HUDEP-2 (cell line): ENCODE measurements around the gene DNAH1.
A peak's percentile ranks its signal among the peaks of the same experiment; 100 is the strongest.
"Not testable (repeated sequence)": the region's sequence is repeated elsewhere in the genome, so short reads cannot be mapped to it uniquely, and the experiment has no call there.

Experiments
- DNase-seq, 76 experiments: peaks; one replicate each; lab custom pipeline; 2025; ENCODE audit not compliant: unreplicated experiment in 76 of 76; lab: John Stamatoyannopoulos, UW

Gene DNAH1

GRCh38 chr3:52331091-52331490 lies 15.0 kb downstream of the DNAH1 start:
- DNase-seq = no peak

DNA sequence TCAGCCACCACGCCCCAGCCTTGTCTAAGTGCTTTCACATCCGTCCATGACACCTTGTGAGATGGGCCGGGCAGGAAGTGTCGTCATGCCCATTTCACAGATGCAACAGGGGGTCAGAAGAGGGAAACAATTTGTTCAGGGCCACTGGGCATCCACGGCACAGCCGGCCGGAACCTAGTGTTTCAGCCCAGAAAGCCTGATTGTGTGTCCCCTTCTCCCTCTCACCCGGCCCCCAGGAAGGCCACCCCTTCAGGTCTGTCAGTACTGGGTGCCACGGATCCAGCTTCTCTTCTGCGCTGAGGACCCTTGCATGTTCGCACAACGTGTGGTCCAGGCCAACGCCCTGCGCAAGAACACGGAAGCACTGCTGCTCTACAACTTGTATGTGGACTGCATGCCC lies 15.8 kb downstream of the DNAH1 start:
- DNase-seq = no peak

DNA sequence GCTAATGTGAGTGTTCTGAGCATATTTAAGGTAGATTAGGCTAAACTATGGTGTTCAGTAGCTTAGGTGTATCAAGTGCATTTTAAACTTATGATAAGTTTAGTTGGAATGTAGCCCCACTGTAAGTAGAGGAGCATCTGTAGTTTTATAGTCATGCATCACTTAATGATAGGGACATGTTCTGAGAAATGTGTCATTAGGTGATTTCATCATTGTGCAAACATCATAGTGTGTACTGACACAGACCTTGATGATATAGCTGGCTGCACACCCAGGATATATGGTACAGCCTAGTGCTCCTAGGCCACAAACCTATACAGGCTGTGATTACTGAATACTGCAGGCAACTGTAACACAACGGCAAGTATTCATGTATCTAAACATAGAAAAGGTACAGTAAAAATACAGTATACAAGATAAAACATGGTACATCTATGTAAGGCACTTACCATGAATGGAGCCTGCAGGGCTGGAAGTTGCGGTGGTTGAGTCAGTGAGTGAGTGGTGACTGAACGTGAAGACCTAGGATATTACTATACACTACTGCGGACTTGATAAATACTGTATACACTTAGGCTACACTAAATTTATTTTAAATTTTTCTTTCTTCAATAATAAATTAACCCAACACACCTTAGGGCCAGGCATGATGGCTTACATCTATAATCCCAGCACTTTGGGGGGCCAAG lies 17.9 kb downstream of the DNAH1 start:
- DNase-seq = no peak

- DNase-seq = not testable (repeated sequence)
Measured at GRCh38 chr3:52338131-52338530, 22.0 kb downstream of the DNAH1 start.

DNA sequence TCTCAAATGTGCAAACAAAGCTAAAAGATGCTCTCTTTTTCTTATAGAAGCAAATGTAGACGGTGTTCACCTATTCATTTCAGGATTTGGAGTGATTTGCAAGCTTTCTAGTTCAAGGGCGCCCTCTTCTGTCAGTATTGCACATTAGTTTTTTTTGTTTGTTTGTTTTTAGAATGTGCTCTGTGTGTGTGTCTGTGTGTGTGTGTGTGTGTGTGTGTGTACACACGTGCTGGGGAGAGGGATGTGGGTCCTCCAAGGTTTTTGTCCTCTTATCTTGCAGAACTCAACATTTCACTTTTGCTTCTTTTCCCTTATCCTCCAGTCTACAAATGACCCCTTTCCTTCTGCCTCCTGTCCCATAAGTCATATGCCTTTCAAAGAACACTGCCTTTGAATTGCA lies 23.5 kb downstream of the DNAH1 start:
- DNase-seq = peak in 59 of 76 experiments; percentile 7 to 76 (median 33)

DNA sequence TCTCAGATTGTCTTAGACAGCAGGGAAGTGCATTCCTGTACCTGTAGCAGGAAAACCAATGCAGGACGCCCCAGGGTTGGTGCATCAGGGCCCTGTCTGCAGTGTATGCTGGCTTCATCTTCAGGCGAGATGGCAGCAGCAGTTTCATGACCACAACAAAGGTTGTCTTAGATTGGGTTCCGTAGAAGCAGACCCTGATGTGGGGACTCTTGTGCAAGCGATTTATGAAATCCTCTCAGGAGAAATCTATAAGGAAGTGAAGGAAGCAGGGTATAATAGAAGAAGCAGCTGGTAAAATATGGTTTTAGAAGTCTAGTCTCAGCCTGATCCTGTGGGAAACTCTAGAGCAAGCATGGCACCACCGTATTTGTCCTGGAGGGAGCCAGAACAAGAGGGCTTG lies 25.0 kb downstream of the DNAH1 start:
- DNase-seq = no peak

GRCh38 chr3:52343946-52344600 lies 28.0 kb downstream of the DNAH1 start:
- DNase-seq = no peak

- no peak for DNase-seq
Measured at GRCh38 chr3:52345521-52346109, 29.5 kb downstream of the DNAH1 start.

DNA sequence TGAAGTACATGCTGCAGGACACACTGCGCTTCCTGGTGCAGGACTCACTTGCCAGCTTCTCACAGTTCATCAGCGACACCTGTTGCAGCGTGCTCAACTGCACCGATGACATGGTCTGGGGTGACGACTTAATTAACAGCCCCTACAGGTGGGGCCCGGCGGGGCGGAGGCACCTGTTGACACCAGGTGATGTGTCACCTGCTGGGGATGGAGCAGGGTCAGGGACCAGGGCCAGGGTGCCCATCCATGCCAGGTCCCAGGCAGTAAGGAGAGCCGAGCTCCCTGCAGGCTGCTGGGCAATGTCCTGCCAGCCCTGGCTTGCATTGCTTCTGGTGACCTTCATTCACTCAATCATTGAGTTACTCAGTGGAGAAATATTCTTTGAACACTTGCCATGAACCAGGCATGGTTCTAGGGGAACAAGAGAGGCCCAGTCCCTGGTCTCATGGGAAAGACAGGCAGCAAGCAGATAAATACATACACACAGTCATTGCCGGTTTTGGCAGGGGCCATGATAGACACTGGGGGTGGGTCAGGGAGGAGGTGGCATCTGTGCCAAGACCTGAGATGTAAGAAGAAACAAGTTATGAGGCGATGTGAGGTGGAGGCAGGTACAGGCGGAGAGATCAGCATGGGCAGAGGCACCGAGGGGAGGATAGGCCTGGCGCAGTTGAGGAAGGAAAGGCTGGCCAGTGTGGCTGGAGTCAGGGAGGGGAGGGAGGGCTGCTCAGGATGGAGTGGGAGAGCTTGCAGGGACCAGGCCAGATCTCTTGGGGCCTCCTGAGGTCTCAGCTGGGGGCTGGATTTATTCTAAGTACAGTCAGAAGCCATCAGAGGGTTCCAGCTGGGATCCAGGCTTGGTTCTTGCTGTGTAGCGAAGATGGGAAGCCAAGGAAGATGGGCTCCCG lies 30.8 kb downstream of the DNAH1 start:
- no peak for DNase-seq

- DNase-seq = no peak
Measured at GRCh38 chr3:52347716-52348635, 31.9 kb downstream of the DNAH1 start.

DNA sequence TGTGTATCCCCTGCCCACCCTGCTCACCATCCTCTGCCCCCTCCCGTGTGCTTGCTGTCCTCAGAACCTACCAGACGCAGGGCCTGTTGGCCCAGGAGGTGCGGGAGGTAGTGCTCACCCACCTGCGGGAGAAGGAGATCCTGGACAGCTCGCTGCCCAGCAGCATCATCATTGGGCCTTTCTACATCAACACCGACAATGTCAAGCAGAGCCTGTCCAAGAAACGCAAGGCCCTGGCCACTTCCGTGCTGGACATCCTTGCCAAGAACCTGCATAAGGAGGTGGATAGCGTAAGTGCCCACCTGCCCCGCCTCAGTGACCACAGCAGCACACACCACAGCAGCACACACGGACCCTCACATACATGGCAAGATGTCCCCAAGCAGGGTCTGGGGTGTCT lies 33.0 kb downstream of the DNAH1 start:
- DNase-seq = no peak

DNA sequence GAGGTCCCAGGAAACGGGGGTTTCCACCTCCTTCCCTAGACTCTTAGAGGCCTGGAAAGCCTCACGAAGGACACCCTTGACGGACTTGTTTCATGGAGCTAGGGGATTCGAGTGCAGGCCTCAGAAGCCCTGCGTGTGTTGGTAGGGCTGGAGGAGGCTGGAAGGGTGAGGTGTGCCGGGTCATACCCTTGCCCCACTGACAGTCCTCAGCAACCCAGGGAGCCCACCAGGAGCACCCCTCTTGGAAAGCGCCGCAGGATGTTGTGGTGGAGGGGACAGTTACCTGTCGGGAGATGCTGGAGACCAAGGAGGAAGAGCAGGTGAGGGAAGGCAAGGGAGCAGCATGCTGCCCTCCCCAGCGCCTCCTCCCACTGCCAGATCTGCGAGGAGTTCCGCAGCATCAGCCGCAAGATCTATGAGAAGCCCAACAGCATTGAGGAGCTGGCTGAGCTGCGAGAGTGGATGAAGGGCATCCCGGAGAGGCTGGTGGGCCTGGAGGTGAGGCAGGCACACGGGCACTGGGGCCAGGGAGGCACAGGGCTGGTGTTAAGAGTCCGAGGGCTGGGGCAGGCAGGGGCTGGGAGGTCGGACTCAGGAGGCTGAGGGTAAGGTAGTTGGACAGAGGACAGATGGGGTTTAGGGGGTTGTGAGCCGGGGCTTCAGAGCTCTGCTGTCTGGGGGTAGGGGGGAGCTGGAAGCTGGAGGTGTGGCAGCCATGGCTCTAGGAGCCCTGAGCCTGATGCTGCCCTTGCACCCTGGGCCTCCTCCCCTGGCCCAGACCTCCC lies 33.7 kb downstream of the DNAH1 start:
- no peak for DNase-seq

GRCh38 chr3:52350416-52350815 lies 34.3 kb downstream of the DNAH1 start:
- no peak for DNase-seq

DNA sequence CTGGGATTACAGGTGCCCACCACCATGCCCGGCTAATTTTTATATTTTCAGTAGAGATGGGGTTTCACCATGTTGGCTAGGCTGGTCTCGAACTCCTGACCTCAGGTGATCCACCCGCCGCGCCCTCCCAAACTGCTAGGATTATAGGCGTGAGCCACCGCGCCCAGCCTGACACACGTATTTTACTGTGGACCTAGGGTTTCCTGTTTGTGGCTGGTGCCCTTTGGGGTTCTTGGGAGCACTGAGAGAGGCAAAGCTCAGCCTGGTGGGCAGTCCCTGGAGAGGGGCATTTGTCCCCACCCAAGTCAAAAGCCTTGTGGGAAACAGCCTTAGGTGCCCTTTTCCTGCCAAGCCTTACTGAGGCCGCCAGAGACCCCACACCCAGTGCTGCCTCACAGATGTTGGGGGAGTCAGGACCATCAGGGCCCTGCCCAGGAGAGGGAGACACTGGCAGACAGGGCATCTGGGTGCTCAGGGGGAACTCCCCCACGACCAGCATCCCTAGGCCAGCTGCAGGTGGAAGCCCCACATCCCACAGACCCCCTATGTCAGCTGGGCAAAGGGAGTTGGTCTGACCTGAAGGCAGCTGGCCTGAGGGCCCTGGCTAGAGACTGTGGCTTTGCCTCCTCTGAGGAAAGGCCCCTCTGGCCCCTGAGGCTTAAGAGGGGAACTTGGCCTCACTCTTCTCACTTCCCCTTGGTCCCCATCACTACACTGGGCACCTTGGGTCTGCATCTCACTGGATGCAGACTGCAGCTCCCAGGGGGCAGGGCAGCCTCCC lies 35.1 kb downstream of the DNAH1 start:
- no peak for DNase-seq

GRCh38 chr3:52351762-52352368 lies 35.7 kb downstream of the DNAH1 start:
- no peak for DNase-seq

DNA sequence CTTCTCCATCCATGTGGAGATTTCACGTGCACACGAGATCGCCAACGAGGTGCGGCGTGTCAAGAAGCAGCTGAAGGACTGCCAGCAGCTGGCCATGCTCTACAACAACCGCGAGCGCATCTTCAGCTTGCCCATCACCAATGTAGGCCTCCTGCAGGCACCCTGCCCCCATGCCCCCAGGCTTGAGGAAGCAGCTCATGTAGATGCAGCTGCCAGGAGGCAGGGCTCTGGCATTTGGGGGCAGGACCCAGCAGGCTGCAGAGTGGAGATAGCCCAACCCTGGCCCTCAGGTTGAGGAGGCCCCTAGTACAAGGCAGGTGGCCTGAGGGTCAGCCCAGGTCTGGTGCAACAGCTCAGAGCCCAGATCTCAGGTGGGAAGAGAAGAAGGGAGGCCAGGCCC lies 36.4 kb downstream of the DNAH1 start:
- no peak for DNase-seq

DNA sequence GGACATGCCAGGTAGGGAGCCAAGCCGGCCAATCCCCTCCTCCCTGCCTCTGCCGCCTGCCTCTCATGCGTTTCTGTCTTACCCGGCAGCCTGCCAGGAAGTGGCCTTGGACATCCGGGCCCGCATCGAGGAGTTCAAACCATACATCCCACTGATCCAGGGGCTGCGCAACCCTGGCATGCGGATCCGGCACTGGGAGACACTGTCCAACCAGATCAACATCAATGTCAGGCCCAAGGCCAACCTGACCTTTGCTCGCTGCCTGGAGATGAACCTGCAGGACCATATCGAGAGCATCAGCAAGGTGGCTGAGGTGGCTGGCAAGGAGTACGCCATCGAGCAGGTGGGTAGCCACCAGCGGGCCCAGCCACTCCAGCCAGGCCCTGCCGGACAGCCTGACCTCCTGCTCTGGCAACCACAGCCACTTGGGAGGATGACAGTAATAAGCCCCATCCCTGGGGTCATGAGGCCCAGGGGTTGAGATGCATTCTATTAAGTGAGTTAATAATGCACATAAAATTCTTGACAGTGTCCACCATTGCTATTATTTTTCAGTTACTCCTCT lies 37.3 kb downstream of the DNAH1 start:
- DNase-seq = no peak

DNA sequence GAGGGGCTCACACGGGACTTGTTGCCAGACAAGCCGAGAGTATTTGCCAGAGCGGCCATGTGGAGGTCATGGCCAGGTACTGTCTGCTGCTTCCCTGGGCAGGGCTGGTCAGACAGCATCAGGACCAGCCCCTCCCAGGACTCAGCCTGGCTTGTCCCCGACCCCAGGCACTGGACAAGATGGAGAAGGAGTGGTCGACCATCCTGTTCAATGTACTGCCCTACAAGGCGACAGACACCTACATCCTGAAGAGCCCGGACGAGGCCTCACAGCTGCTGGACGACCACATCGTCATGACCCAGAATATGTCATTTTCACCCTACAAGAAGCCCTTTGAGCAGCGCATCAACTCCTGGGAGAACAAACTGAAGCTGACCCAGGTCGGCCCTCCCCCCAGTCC lies 38.6 kb downstream of the DNAH1 start:
- no peak for DNase-seq
